Neural progenitor cell (in vitro differentiated cells): Measurements from ENCODE around the gene RNF145. TPM values are rescaled to one million over a fixed set of nuclear protein-coding genes. Genes with fewer than 3 reads are reported as not detected.

Source experiments
- DNase-seq: peaks from one replicate; pipeline ENCODE4 v3.0.0-alpha.2; 2016; ENCODE audit warnings: low spot score
- H2AFZ ChIP-seq: fragments of 200-600 bp; sonication (generic); replicated peaks from 2 replicates; pipeline ENCODE4 v1.6.1; 2016; ENCODE audit warnings: antibody characterized with exemption
- H3F3A ChIP-seq: fragments of 200-600 bp; sonication (generic); 2 replicates; pipeline ENCODE4 v1.6.1; 2016; ENCODE audit warnings: antibody characterized with exemption, low read depth
- H3K27ac ChIP-seq: fragments of 200-600 bp; sonication (generic); 2 replicates; pipeline ENCODE4 v1.5.1; 2016; ENCODE audit warnings: mild to moderate bottlenecking
- H3K27me3 ChIP-seq: fragments of 200-600 bp; sonication (generic); 2 replicates; pipeline ENCODE4 v1.6.1; 2016; ENCODE audit warnings: mild to moderate bottlenecking, moderate library complexity
- H3K36me3 ChIP-seq: fragments of 200-600 bp; sonication (generic); 2 replicates; pipeline ENCODE4 v1.5.1; 2016
- H3K4me1 ChIP-seq: fragments of 200-600 bp; sonication (generic); 2 replicates; pipeline ENCODE4 v1.6.1; 2016; ENCODE audit warnings: mixed run types
- H3K4me2 ChIP-seq: fragments of 200-600 bp; sonication (generic); 2 replicates; pipeline ENCODE4 v1.6.1; 2016
- H3K4me3 ChIP-seq: fragments of 200-600 bp; sonication (generic); 2 replicates; pipeline ENCODE4 v1.5.1; 2016
- H3K79me2 ChIP-seq: fragments of 200-600 bp; sonication (generic); 2 replicates; pipeline ENCODE4 v1.6.1; 2016; ENCODE audit warnings: low read depth
- H3K9ac ChIP-seq: fragments of 200-600 bp; sonication (generic); 2 replicates; pipeline ENCODE4 v1.6.1; 2016
- H3K9me3 ChIP-seq: fragments of 200-600 bp; sonication (generic); 2 replicates; pipeline ENCODE4 v1.5.1; 2016; ENCODE audit warnings: low read depth
- H4K20me1 ChIP-seq: fragments of 200-600 bp; sonication (generic); 2 replicates; pipeline ENCODE4 v1.6.1; 2016; ENCODE audit warnings: low read depth
- H3K27ac Mint-ChIP-seq: 3 replicates; pipeline ENCODE4 v1.8.0; 2021; ENCODE audit warnings: mixed read lengths
- H3K27me3 Mint-ChIP-seq: 2 replicates; pipeline ENCODE4 v1.8.0; 2022; ENCODE audit warnings: low read depth, mild to moderate bottlenecking, inconsistent platforms, moderate library complexity, mixed read lengths; ENCODE audit not compliant: insufficient read depth
- H3K36me3 Mint-ChIP-seq: 3 replicates; pipeline ENCODE4 v1.8.0; 2021; ENCODE audit warnings: mixed read lengths
- H3K4me1 Mint-ChIP-seq: 3 replicates; pipeline ENCODE4 v1.8.0; 2021; ENCODE audit warnings: mixed read lengths
- H3K4me3 Mint-ChIP-seq: 3 replicates; pipeline ENCODE4 v1.8.0; 2021; ENCODE audit warnings: mild to moderate bottlenecking, moderate library complexity, mixed read lengths
- H3K9me3 Mint-ChIP-seq: 3 replicates; pipeline ENCODE4 v1.8.0; 2020; ENCODE audit warnings: mixed read lengths
- EZH2 ChIP-seq: fragments of 200-600 bp; sonication (generic); IDR thresholded peaks from 2 replicates; pipeline ENCODE4 v1.6.1; 2017; ENCODE audit warnings: antibody characterized with exemption, mild to moderate bottlenecking, moderate library complexity
- EZH2phosphoT487 ChIP-seq: fragments of 200-600 bp; sonication (generic); IDR thresholded peaks from 2 replicates; pipeline ENCODE4 v1.6.1; 2017; ENCODE audit warnings: antibody characterized with exemption
- total RNA-seq: library from RNA; depleted of rRNA; stranded (reverse); fragments of >200 nt; gene quantifications from 2 replicates; pipeline ENCODE4 v1.2.3, GENCODE V29; 2015; ENCODE audit warnings: low replicate concordance
- TF ChIP-seq, protein P1 (sequence below): fragments of 200-600 bp; sonication (generic); IDR thresholded peaks from 2 replicates; pipeline ENCODE4 v1.5.1; 2017; ENCODE audit warnings: antibody characterized with exemption, mild to moderate bottlenecking

RNF145 gene
- total RNA-seq, 1 donor from 2014 or later: 80.0 TPM

DNA sequence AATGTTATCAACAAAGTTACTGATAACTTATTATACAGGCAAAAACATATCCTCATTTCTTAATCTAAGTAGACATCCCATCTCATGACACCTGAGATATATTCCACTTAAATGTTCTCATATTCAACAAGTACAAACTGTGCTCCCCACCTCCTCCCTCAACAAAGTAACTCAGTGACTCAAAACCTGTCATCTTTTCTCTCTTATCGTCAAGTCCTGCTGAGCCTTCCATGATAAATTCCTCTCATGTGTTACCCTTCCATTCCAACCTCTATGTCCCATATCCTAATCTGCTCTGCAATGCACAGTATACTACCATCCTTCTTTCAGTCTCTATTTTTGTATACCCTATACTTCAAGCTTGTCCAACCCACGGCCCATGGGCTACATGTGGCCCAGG, 13.6 kb downstream of the RNF145 start:
- Histone ChIP-seq H3F3A (no peaks in the 10 kb centered on the region), H3K27ac (no peak overlapping the region), H3K27me3 (no peaks in the 10 kb centered on the region), H3K79me2 (peaks cover 85% of the 10 kb centered on the region), H4K20me1 (peaks cover 50% of the 10 kb centered on the region), H3K9ac (no peak overlapping the region), H2AFZ (no peak overlapping the region), H3K4me3 (no peak overlapping the region), H3K9me3 (no peaks in the 10 kb centered on the region), H3K4me1 (no peaks in the 10 kb centered on the region), H3K4me2 (no peak overlapping the region), H3K36me3 (peaks cover 7% of the 10 kb centered on the region)
- no peaks in the 10 kb centered on the region for H3K27me3 Mint-ChIP-seq
- H3K27ac Mint-ChIP-seq: no peak overlapping the region
- H3K9me3 Mint-ChIP-seq: no peaks in the 10 kb centered on the region
- H3K4me3 Mint-ChIP-seq: no peak overlapping the region
- no peak for TF ChIP-seq EZH2phosphoT487
- no peak for TF ChIP-seq EZH2
- TF ChIP-seq, protein P1, sequence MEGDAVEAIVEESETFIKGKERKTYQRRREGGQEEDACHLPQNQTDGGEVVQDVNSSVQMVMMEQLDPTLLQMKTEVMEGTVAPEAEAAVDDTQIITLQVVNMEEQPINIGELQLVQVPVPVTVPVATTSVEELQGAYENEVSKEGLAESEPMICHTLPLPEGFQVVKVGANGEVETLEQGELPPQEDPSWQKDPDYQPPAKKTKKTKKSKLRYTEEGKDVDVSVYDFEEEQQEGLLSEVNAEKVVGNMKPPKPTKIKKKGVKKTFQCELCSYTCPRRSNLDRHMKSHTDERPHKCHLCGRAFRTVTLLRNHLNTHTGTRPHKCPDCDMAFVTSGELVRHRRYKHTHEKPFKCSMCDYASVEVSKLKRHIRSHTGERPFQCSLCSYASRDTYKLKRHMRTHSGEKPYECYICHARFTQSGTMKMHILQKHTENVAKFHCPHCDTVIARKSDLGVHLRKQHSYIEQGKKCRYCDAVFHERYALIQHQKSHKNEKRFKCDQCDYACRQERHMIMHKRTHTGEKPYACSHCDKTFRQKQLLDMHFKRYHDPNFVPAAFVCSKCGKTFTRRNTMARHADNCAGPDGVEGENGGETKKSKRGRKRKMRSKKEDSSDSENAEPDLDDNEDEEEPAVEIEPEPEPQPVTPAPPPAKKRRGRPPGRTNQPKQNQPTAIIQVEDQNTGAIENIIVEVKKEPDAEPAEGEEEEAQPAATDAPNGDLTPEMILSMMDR: no peak
- DNase-seq: no peak
- H3K4me1 Mint-ChIP-seq: no peaks in the 10 kb centered on the region
- H3K36me3 Mint-ChIP-seq: peaks cover 46% of the 10 kb centered on the region

DNA sequence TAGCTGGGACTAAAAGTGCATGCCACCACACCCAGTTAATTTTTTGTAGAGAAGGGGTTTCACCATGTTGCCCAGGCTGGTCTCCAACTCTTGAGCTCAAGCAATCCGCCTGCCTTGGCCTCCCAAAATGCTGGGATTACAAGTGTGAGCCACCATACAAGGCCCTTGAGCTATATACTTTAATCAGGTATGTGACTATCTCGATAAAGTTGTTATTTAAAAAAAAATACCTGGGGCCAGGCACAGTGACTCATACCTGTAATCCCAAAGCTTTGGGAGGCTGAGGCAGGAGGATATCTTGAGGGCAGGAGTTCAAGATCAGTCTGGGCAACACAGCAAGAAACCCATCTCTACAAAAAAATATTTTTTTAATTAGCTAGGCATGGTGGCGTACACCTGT, 19.2 kb downstream of the RNF145 start:
- Histone ChIP-seq H3K36me3 (peaks cover 22% of the 10 kb centered on the region), H4K20me1 (peaks cover 15% of the 10 kb centered on the region), H3K79me2 (peaks cover 76% of the 10 kb centered on the region), H3K27ac (no peak overlapping the region), H3K9ac (no peak overlapping the region), H3K27me3 (no peaks in the 10 kb centered on the region), H3K4me3 (no peak overlapping the region), H3K9me3 (no peaks in the 10 kb centered on the region), H3K4me2 (no peak overlapping the region), H3F3A (peaks cover 12% of the 10 kb centered on the region), H3K4me1 (peaks cover 14% of the 10 kb centered on the region), H2AFZ (no peak overlapping the region)
- Mint-ChIP-seq H3K27me3 (no peaks in the 10 kb centered on the region), H3K9me3 (no peaks in the 10 kb centered on the region), H3K4me1 (peaks cover 12% of the 10 kb centered on the region), H3K4me3 (no peak overlapping the region), H3K27ac (no peak overlapping the region), H3K36me3 (peaks cover 45% of the 10 kb centered on the region)
- DNase-seq: no peak
- TF ChIP-seq, protein P1: no peak
- TF ChIP-seq EZH2phosphoT487: no peak
- no peak for TF ChIP-seq EZH2

DNA sequence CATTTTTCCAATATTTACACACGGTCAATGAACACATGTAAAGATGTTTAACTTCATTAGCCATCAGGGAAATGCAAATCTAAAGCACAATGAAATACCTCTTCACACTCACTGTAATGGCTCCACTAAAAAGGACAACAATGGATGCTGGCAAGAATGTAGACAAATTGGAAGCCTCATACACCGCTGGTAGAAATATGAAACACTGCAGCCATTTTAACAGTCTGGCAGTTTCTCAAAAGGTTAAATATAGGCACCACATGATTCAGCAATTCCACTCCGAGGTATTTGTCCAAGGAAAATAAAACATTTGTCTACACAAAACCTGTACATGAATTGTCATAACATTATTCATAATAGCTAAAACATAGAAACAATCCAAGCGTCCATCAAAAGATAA, 20.0 kb downstream of the RNF145 start:
- Histone ChIP-seq H4K20me1 (peaks cover 18% of the 10 kb centered on the region), H3K4me3 (no peak overlapping the region), H3K27ac (no peak overlapping the region), H3K9ac (no peak overlapping the region), H3K79me2 (peaks cover 77% of the 10 kb centered on the region), H3K4me1 (peaks cover 23% of the 10 kb centered on the region), H3K36me3 (peaks cover 19% of the 10 kb centered on the region), H2AFZ (no peak overlapping the region), H3K4me2 (no peak overlapping the region), H3K9me3 (no peaks in the 10 kb centered on the region), H3K27me3 (no peaks in the 10 kb centered on the region), H3F3A (peaks cover 13% of the 10 kb centered on the region)
- DNase-seq: no peak
- peaks cover 38% of the 10 kb centered on the region for H3K36me3 Mint-ChIP-seq
- no peak overlapping the region for H3K4me3 Mint-ChIP-seq
- H3K27ac Mint-ChIP-seq: no peak overlapping the region
- no peaks in the 10 kb centered on the region for H3K27me3 Mint-ChIP-seq
- H3K9me3 Mint-ChIP-seq: no peaks in the 10 kb centered on the region
- peaks cover 18% of the 10 kb centered on the region for H3K4me1 Mint-ChIP-seq
- TF ChIP-seq EZH2phosphoT487 (no peak), EZH2 (no peak)
- TF ChIP-seq, protein P1: no peak
